Measurements from ENCODE around the gene SRF.
A peak's percentile ranks its signal among the peaks of the same experiment; 100 is the strongest.

SRF gene

DNA sequence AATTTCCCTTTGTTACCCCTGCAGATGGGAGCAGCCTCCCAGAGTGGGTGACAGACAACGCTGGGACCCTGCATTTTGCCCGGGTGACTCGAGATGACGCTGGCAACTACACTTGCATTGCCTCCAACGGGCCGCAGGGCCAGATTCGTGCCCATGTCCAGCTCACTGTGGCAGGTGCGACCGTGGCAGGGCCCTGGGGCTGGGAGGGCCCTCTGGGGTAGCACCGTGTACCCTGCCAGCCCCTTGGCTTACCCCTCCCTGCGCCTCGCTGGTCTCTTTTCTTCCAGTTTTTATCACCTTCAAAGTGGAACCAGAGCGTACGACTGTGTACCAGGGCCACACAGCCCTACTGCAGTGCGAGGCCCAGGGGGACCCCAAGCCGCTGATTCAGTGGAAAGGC, 29.4 kb upstream of the SRF start:
- TF ChIP-seq CTCF (IDR thresholded peaks at IDR 0.05; ENCODE audit: control insufficient read depth, insufficient read depth, low read depth, low read length, missing control alignments), result no peak
- H3K4me3 ChIP-seq (ENCODE audit: control insufficient read depth, low read depth, low read length), result no peak overlapping the region
- no peak for DNase-seq (ENCODE audit: low read depth)

GRCh38 chr6:43142101-43142500, 29.0 kb upstream of the SRF start:
- no peak overlapping the region for H3K4me3 ChIP-seq (ENCODE audit: control insufficient read depth, low read depth, low read length)
- DNase-seq (ENCODE audit: low read depth), result no peak
- no peak for TF ChIP-seq CTCF (IDR thresholded peaks at IDR 0.05; ENCODE audit: control insufficient read depth, insufficient read depth, low read depth, low read length, missing control alignments)

DNA sequence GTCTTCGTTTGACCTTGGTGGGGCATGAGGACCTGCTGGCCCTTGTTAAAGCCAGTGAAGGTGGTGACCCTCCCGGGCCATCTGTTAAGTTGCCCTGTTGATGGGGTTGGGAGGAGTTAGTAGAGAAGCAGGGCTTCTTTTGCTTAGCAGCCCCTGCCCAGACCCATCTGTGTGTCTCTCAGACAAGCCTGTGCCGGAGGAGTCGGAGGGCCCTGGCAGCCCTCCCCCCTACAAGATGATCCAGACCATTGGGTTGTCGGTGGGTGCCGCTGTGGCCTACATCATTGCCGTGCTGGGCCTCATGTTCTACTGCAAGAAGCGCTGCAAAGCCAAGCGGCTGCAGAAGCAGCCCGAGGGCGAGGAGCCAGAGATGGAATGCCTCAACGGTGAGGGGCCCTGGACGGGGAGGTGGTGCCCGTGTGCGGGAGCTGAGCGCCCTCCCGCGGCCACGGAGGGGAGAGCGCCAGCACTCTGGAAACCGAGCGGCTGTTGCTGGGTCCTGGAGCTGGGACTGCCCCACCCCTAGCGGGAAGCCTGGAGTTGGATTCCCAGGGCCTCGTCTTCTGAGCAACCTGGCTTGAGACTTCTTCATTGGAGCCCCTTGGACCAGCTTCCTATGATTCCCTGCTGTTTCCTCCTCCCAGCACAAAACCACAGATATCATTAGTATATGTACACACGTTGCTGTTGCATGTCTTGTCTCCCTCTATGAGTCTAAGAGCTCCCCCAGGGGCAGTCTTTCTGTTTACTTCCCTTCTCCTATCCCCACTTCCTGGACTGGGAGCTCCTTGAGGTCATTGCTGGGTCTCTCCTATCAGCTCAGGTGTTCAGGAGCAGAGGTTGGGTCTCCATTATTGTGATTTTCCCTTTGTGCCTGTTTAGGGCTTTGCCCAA, 27.6 kb upstream of the SRF start:
- TF ChIP-seq CTCF (IDR thresholded peaks at IDR 0.05; ENCODE audit: control insufficient read depth, insufficient read depth, low read depth, low read length, missing control alignments), result peak; percentile 99
- H3K4me3 ChIP-seq (ENCODE audit: control insufficient read depth, low read depth, low read length), result no peak overlapping the region
- DNase-seq (ENCODE audit: low read depth), result peak; percentile 74

DNA sequence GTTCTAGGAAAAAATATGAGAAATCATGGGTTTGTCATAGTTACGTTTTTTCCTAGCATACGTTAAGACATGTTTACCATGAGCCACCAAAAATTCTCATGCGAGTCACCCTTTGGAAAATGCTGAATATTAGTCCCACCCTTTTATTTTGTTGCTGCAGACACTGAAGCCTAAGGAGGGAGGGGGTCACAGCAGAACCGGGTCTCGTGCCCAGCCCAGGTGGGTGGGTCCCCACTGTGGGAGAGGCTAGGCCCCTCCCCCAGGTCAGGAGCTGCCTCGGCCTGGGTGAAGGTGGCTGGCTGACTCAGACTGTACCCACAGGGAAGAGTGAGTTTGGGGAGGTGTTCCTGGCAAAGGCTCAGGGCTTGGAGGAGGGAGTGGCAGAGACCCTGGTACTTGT, 26.2 kb upstream of the SRF start:
- no peak for DNase-seq (ENCODE audit: low read depth)
- H3K4me3 ChIP-seq (ENCODE audit: control insufficient read depth, low read depth, low read length), result no peak overlapping the region
- no peak for TF ChIP-seq CTCF (IDR thresholded peaks at IDR 0.05; ENCODE audit: control insufficient read depth, insufficient read depth, low read depth, low read length, missing control alignments)

- H3K4me3 ChIP-seq (ENCODE audit: control insufficient read depth, low read depth, low read length), result no peak overlapping the region
- no peak for TF ChIP-seq CTCF (IDR thresholded peaks at IDR 0.05; ENCODE audit: control insufficient read depth, insufficient read depth, low read depth, low read length, missing control alignments)
- no peak for DNase-seq (ENCODE audit: low read depth)
Measured at GRCh38 chr6:43146261-43146660, 24.8 kb upstream of the SRF start.

DNA sequence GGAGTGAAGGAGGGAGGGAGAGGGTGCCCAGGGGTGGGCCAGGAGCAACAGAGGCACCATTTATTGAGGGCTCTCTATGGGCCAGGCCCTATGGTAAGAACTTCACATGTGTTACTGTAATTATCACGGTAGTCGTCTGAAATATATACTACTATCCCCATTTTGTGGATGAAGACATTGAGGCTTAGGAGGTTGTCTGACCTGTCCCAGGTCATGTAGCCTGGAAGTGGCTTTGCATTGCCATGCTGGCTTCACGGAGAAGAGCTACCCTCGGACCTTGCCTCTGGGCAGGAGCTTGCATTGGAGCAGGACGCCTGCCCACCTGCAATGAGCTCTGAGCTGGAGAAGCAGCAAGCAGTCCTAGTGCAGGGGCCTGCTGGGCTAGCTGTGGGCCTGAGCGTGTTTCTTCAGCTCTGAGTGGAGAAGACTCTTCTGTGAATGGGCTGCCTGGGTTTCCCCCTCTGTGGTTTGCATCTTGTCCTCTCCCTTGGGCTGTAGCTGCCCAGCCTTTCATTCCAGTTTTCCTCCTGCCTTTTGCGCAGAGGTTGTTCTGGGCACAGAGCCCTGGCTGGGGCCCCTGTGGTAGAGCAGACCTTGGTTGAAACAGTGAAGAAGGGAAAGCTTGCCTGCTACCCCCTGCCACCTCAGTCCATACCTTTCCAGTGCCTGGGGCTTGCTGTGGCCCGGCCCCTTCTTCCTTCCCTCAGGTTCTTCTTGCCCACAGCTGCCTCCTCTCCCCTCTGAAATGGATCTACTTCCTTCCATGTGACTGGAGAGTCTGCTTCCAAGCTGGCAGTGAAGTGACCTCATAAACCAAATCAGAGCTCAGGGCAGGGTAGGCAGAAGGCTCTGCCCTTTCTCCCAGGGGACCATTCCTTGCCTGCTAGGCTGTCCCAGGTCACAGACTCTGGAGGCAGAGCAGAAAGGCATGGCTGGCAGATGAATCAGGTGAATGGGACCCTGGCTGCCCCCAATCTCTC, 24.1 kb upstream of the SRF start:
- no peak for TF ChIP-seq CTCF (IDR thresholded peaks at IDR 0.05; ENCODE audit: control insufficient read depth, insufficient read depth, low read depth, low read length, missing control alignments)
- DNase-seq (ENCODE audit: low read depth), result no peak
- H3K4me3 ChIP-seq (ENCODE audit: control insufficient read depth, low read depth, low read length), result no peak overlapping the region
